A549 treated with GW870086 at 1 μM for 4 hours (cell line): Measurements from ENCODE around the gene MAST2. TPM values are rescaled to one million over a fixed set of nuclear protein-coding genes. Genes with fewer than 3 reads are reported as not detected.

Experiments used
- total RNA-seq: library from RNA; stranded (reverse); fragments of 200-300 nt; extraction: Qiagen RNA extraction; gene quantifications from 5 replicates; pipeline ENCODE4 v1.2.3, GENCODE V29; 2022; ENCODE audit warnings: low read depth

Gene MAST2
- 15.8 to 20.3 TPM (median 18.7 TPM) in 5 replicates for total RNA-seq

GRCh38 chr1:45803299-45803780 is at the start of gene MAST2:
TSS of gene MAST2 (plus strand) at chr1:45803612. CDS start at chr1:45803896, 284 bp downstream.

Other genes with a start within 250 kb of the MAST2 start
- 110 to 142 TPM (median 114 TPM) in 5 replicates for gene NASP, start 219.6 kb upstream of the MAST2 start, total RNA-seq
- 0.23 to 0.50 TPM (median 0.42 TPM) in 5 replicates for gene CCDC17, start 179.6 kb upstream of the MAST2 start, total RNA-seq
- 30.3 to 43.5 TPM (median 36.6 TPM) in 5 replicates for gene GPBP1L1, start 117.1 kb upstream of the MAST2 start, total RNA-seq
- 18.7 to 21.2 TPM (median 19.7 TPM) in 5 replicates for gene TMEM69, start 115.4 kb upstream of the MAST2 start, total RNA-seq
- 3.1 to 5.3 TPM (median 4.4 TPM) in 5 replicates for gene IPP, start 53.0 kb upstream of the MAST2 start, total RNA-seq